NCI-H460 (cell line): Measurements from ENCODE around the gene TMEM38A. TPM values are rescaled to one million over a fixed set of nuclear protein-coding genes. Genes with fewer than 3 reads are reported as not detected.
A peak's percentile ranks its signal among the peaks of the same experiment; 100 is the strongest.
"Not testable (repeated sequence)": the region's sequence is repeated elsewhere in the genome, so short reads cannot be mapped to it uniquely, and the experiment has no call there.

Experiments used
- DNase-seq: peaks from one replicate; pipeline ENCODE4 v3.0.0-alpha.2; 2016; ENCODE audit warnings: low read depth; ENCODE audit errors: extremely low read depth
- total RNA-seq: library from RNA; depleted of rRNA; stranded (reverse); fragments of >200 nt; shearing (Covaris generic); gene quantifications from 2 replicates; pipeline ENCODE4 v1.2.3, GENCODE V29; 2014

The TMEM38A gene
- total RNA-seq, 1 experiment from 2014 or later, result 0.94 TPM

DNA sequence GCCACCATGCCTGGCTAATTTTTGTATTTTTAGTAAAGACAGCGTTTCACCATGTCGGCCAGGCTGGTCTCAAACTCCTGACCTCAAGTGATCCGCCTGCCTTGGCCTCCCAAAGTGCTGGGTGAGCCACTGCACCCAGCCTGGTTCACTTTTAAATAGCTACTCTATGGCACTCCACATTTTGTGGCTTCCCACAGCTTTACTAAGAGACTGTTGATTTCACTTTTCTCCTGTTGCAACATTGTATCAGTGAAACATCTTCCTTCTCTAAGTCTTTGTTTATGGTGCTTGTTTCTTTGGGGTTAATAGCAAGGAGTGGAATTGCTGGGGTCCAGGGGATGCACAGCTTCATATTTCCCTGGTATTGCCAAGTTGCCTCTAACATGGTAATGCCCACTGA is 12.3 kb downstream of the TMEM38A start:
- no peak for DNase-seq

DNA sequence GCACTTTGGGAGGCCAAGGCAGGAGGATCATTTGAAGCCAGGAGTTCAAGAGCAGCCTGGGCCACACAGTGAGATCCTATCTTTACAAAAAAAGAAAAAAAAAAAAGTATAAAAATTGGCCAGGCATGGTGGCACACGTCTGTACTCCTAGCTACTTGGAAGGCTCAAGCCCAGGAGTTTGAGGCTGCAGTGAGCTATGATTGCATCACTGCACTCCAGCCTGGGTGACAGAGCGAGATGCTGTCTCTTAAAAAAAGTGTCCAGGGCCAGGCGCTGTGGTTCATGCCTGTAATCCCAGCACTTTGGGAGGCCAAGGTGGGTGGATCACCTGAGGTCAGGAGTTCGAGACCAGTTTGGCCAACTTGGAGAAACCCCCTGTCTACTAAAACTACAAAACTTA is 12.9 kb downstream of the TMEM38A start:
- not testable (repeated sequence) for DNase-seq

DNA sequence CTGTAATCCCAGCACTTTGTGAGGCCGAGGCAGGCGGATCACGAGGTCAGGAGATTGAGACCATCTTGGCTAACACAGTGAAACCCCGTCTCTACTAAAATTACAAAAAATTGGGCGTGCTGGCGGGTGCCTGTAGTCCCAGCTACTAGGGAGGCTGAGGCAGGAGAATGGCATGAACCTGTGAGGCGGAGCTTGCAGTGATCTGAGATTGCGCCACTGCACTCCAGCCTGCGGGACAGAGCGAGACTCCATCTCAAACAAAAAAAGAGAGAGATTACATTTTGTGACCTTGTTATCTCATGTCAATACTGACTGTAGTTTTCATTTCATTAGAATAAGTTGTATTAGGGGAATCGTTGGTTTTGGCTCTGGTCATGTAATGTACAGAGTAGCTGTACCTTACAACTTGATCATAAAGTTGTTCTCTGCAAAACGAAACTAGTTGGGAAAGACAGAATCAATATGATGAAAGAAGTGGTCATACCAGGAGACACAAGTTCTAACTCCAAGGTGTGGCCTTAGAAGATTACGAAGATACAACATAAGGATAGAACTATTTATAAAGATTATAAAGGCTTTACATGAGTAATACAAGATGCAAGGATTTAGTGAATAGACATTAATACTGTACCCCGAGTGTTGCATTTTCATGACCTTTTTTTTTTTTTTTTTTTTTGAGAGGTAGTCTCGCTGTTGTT is 15.3 kb downstream of the TMEM38A start:
- no peak for DNase-seq

DNA sequence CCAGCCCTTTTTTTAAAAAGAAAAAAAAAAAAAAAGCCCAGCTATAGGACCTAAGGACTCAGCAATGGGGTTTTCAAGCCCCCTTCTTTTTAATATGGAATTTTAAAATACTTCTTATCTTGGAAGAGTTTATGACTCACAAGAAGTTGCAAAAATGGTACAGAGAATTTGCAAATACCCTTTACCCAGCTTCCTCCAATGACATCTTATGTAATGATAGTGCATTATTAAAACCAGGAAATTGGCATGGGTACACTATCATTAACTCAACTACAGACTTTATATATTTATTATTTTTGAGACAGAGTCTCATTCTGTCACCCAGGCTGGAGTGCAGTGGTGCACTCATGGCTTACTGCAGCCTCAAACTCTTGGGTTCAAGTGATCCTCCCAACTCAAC is 16.1 kb downstream of the TMEM38A start:
- DNase-seq, result no peak

DNA sequence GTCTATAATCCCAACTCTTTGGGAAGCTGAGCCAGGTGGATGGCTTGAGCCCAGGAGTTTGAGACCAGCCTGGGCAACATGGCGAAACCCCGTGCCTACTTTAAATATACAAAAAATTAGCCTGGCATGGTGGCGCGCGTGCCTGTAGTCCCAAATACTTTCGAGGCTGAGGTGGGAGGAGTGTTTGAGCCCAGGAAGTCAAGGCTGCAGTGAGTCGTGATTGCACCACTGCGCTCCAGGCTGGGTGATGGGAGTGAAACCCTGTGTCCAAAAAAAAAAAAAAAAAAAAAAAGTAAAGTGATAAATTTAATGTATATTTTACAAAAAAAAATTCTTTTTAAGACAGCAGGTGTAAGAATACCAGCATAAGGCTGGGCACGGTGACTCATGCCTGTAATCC is 17.6 kb downstream of the TMEM38A start:
- DNase-seq, result no peak

DNA sequence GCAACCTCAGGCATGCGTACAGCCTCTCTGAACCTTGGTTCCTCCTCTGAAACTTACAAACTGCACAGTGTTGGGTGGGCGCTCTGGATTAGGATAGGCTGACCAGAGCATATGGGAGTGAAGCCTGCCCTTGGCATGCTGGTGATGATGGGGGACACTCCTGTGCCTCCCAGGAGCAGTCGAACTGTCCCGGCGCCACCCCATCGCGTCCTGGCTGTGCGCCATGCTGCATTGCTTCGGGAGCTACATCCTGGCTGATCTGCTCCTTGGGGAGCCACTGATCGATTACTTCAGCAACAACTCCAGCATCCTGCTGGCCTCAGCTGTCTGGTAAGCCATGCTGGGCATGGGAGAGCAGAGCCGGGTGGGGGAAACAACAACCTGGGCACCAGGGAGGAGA is 18.9 kb downstream of the TMEM38A start:
- DNase-seq, result no peak

DNA sequence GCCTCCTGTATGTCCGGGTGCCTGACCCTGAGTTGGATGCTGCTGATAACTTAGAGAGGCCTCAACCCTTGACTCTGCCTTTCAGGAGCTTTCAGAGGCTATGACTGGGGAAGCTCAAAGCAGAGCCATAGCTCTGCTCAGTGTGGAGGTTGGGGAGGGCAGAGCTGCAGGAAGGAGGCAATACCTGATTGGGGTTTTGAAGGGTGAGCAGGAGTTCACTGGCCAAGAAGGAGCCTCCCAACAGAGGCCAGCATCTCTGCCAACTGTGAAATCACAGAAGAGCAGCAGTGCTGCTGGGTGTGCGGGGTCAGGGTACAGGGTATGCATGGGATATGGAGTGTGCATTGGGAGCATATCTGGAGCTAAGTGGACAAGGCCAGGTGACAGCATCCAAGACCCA is 21.6 kb downstream of the TMEM38A start:
- DNase-seq, result no peak

DNA sequence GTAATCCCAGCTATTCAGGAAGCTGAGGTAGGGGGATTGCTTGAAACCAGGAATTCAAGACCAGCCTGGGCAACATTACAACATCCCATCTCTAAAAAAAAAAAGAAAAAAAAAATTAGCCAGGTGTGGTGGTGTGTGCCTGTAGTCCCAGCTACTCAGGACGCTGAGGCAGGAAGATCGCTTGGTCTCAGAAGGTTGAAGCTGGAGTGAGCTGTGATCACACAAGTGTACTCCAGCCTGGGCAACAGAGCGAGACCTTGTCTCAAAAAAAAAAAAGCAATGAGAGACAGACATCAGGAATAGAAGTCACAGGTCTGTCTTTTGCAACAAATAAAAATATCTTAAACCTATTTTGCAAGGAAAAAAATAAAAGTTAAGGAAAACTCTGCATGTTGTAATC is 23.3 kb downstream of the TMEM38A start:
- DNase-seq, result no peak

DNA sequence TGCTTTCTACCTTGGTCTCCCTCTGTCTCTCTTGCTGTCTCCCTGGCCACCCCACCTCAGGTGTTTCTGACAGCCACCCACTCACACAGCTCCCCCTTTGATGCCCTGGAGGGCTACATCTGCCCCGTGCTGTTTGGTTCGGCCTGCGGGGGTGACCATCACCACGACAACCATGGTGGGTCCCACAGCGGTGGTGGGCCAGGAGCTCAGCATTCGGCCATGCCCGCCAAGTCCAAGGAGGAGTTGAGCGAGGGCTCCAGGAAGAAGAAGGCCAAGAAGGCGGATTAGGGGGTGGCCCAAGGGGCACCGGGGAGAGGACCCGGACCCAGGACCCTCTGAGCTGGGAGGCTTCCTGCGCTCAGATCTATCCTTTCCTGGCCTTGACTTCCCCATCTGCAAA is 27.1 kb downstream of the TMEM38A start:
- DNase-seq, result no peak

DNA sequence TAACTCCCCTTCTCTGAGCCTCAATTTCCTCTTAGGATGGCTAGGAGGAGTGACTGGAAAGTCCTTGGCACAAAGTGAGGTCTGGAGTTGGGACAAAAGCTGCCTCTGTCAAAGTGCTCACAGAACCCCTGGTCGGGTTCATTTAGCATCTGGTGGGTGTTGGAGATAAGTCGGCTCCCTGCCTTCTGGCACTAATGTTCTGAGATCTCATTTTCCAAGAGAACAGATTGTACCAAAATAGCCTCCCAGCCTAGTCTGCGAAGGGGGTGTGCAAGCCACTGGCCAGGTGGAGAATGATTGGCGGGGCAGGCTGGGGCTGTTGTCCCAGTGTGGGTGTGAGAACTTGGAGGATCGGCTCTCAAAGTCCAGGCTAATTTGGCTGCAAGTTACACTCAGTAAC is 38.0 kb downstream of the TMEM38A start:
- no peak for DNase-seq

DNA sequence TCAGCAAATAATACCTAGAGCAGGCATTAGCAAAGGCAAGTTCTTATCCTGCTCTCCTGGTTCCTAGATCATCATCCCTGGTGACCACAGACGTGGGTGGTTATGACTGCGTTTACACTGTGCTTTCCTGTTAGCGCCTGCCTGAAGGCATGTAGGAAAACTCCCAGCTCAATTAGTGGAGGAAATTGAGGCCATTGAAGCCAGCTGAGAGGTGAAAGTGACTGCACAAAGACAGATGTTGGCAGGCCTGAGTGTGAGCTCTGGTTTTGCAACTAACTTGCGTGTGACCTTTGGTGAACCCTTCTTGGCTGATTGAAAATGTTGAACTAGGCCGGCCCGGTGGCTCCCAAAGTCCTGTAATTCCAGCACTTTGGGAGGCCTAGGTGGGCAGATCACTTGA is 41.2 kb downstream of the TMEM38A start:
- no peak for DNase-seq

DNA sequence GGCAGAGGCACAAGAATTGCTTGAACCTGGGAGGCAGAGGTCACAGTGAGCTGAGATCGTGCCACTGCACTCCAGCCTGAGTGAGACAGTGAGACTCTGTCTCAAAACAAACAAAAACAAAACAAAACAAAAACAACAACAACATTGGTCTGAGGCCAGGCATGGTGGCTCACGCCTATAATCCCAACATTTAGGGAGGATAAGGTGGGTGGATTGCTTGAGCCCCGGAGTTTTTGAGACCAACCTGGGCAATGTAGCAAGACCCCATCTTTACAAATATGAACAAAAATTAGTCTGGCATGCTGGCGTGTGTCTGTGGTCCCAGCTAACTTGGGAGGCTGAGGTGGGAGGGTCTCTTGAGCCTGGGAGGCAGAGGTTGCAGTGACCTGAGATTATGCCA is 42.7 kb downstream of the TMEM38A start:
- DNase-seq, result no peak

DNA sequence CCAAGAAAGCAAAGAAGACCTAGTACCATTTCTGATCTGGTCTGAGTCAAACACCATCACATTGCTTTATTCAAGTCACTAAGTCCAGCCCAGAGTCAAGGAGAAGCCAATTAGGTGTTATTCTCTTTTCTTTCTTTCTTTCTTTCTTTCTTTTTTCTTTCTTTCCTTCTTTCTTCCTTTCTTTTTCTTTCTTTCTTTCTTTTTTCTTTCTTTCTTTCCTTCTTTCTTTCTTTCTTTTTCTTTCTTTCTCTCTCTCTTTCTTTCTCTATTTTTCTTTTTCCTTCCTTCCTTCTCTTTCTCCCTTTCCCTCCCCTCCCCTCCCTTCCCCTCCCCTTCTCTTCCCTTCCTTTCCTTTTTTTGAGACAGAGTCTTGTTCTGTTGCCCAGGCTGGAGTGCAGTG is 49.9 kb downstream of the TMEM38A start:
- not testable (repeated sequence) for DNase-seq

DNA sequence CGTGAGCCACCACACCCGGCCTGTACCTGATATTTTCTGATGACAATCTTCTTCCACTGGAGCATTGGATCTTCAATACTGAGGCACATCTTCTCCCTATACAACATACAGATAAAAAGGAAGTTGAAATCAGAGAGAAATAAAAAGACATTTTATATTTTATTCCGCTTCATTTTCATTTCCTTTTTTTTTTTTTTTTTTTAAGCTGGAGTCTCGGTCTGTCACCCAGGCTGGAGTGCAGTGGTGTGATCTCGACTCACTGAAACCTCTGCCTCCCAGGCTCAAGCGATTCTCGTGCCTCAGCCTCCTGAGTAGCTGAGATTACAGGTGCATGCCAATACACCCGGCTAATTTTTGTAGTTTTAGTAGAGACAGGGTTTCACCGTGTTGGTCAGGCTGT is 51.4 kb downstream of the TMEM38A start:
- DNase-seq, result not testable (repeated sequence)

DNA sequence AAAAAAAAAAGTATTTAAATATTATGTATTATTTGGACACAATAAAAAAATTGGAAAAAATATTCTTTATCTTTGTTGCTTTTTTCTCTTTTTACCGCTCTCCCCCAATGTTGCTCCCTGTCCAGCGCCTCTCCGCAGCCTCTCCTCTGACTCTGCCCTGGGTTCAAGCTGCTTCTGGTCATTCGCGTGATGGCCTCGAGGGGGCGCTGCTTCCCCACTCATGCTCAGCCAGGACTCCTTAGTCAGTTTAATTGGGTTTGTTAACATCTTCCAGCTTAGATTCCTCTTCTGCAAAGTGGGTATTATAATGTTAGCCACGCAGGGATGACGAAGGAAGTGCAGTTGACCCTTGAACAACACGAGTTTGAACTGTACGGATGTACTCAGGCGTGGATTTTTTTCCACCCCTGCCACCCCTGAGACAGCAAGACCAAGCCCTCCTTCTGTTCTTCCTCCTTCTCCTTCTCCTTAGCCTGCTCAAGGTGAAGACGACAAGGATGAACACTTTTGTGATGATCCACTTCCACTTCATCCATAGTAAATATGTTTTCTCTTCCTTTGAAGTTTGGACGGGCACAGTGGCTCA is 53.9 kb downstream of the TMEM38A start:
- peak; percentile 28 for DNase-seq

DNA sequence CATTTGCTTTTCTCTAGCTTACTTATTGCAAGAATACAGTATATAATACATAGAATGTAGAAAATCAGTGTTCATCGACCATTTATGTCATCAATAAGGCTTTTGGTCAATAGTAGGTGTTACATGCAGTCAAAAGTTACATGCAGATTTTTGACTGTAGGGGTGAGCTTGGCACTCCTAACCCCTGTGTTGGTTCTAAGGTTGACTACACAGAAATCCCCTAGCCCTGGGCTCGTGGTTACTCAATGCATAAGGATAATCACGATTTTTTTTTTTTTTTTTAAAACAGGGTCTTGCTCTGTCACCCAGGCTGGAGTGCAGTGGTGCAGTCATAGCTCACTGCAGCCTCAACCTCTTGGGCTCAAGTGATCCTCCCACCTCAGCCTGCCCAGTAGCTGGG is 54.7 kb downstream of the TMEM38A start:
- DNase-seq, result no peak

DNA sequence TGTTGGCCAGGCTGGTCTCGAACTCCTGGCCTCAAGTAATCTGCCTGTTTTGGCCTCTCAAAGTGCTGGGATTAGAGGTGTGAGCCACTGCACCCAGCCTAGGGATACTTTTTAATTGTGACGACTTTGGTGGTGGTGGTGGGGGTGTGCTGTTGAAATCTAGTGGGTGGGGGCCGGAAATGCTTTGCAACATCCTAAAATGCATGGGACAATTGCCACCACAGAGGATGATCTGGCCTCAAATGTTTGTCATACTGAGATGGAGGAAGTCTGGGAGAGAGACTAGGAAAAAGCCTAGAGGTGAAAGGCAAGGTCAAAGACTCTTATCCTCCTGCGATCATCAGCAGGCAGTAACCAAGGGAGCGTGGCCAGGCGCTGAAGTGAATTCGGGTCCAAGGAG is 60.1 kb downstream of the TMEM38A start:
- DNase-seq, result no peak

DNA sequence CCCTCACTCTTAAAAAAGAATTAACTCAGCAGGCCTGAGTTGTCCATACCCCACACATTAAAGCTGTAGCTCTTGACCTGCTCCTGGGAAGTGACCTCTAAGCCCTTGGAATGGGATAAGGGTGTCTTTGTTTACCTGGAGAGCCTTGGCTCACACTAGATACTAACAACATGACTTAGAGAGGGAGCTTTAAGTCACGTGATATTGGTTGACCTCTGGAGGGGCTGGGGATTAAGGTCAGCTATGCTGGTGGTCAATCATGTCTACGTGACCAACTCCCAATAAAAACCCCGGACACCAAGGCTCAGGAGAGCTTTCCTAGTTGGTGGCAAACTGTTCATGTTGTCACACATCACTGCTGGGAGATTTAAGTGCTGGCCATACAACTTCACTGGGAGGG is 61.7 kb downstream of the TMEM38A start:
- DNase-seq, result no peak

DNA sequence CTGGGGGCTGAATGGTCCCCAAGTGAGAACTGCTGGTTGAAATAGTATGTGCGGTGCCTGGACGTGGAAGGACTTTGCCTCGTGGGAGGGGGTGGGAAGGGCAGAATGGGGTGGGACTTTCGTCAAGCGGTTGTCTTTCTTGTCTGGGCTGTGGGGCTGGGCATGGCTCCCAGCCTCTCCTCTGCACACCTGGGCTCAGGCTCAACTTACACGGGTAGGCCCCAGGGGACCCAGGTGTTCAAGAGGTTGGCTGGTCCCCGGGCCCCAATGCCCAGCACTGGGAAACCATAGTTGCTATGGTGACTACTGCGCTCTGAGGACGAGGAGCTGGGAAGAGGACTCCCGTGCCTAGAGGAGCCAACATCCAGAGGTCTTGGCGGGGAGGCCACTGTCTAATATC is 66.0 kb downstream of the TMEM38A start:
- DNase-seq, result no peak

DNA sequence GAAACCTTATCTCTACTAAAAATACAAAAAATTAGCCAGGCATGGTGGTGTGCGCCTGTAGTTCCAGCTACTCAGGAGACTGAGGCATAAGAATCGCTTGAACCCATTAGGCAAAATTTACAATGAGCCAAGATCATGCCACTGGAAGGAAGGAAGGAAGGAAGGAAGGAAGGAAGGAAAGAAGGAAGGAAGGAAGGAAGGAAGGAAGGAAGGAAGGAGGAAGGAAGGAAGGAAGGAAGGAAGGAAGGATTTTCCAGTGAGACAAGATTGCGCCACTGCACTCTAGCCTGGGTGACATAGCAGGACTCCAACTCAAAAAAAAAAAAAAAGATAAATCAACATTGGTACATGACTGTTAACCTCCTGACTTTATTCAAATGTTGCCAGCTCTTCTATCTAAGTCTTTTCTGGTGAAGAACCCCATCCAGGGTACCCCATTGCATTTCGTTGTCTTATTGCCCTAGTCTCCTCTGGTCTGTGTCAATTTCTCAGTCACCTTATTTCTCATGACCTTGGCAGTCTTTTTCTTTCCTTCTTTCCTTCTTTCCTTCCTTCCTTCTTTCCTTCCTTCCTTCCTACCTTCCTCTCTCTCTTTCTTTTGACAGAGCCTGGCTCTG is 74.8 kb downstream of the TMEM38A start:
- not testable (repeated sequence) for DNase-seq

DNA sequence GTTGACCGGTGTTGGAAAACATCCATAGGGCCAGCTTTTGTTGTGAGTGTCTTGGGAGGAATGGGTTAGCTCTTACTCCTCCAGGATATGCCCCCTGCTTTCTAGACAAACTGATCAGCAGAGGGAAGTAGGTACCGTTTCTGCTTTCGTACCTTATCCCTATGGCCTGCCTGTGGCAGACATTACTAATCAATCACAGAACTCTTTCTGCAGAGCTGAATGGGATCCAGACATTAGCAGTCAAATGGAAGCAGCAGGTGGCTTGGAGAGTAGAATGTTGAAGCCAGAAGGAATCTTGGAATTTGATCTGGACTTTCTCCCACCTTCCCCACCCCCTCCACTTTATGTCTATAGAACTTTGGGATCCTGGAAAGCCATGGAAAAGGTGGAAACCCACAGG is 75.8 kb downstream of the TMEM38A start:
- DNase-seq, result no peak

DNA sequence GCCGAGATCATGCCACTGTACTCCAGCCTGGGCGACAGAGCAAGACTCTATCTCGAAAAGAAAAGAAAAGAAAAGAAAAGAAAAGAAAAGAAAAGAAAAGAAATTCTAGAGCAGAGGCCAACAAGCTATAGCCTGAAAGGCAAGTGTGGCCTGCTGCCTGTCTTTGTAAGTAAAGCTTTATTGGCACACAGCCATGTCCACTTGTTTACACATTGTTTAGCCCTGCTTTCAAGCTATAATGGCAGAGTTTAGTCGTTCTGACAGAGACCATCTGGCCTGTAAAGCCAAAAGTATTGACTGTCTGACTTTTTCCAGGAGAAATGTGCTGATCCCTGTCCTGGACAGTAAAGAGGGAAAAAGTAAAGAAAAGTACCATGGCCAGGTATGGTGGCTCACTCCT is 77.0 kb downstream of the TMEM38A start:
- DNase-seq, result no peak
